HepG2 (cell line): ENCODE results near the gene NME4. TPM values are rescaled to one million over a fixed set of nuclear protein-coding genes. Genes with fewer than 3 reads are reported as not detected.
A peak's percentile ranks its signal among the peaks of the same experiment; 100 is the strongest.

Source experiments
- DRAP1 ChIP-seq: IDR thresholded peaks from 2 replicates; pipeline ENCODE4 v1.6.1; 2016; ENCODE audit warnings: missing genetic modification reagents, missing compliant biosample characterization
- ERF ChIP-seq: IDR thresholded peaks from 2 replicates; pipeline ENCODE4 v1.6.1; 2018; ENCODE audit warnings: missing biosample characterization, missing genetic modification reagents
- GABPB1 ChIP-seq: IDR thresholded peaks from 2 replicates; pipeline ENCODE4 v1.6.1; 2016; ENCODE audit warnings: mild to moderate bottlenecking, missing genetic modification reagents, moderate library complexity, missing compliant biosample characterization
- JUNB ChIP-seq: sonication (generic); formaldehyde crosslinking; IDR thresholded peaks from 2 replicates; pipeline ENCODE4 v1.8.0; 2022; ENCODE audit warnings: missing genetic modification reagents, mild to moderate bottlenecking, borderline replicate concordance
- KDM5B ChIP-seq: sonication (generic); formaldehyde crosslinking; IDR thresholded peaks from 2 replicates; pipeline ENCODE4 v1.4.0; 2020; ENCODE audit warnings: missing genetic modification reagents, mild to moderate bottlenecking, borderline replicate concordance
- MTERF4 ChIP-seq: sonication (generic); formaldehyde crosslinking; IDR thresholded peaks from 2 replicates; pipeline ENCODE4 v1.8.0; 2023; ENCODE audit warnings: mild to moderate bottlenecking, missing genetic modification reagents
- MYC ChIP-seq: sonication (generic); formaldehyde crosslinking; IDR thresholded peaks from 2 replicates; pipeline ENCODE4 v1.9.0; 2021; ENCODE audit warnings: missing genetic modification reagents, borderline replicate concordance
- SRY ChIP-seq: sonication (generic); formaldehyde crosslinking; IDR thresholded peaks from 2 replicates; pipeline ENCODE4 v1.8.0; 2022; ENCODE audit warnings: mild to moderate bottlenecking, missing genetic modification reagents
- TFE3 ChIP-seq: IDR thresholded peaks from 2 replicates; pipeline ENCODE4 v1.6.1; 2016
- U2AF1 ChIP-seq: fragments of 200-400 bp; formaldehyde crosslinking; optimal IDR thresholded peaks from 2 replicates; pipeline ENCODE3; 2017; ENCODE audit warnings: mild to moderate bottlenecking, low read depth, low read length
- ZFP82 ChIP-seq: sonication (generic); formaldehyde crosslinking; IDR thresholded peaks from 2 replicates; pipeline ENCODE4 v1.5.1; 2020; ENCODE audit warnings: mild to moderate bottlenecking, missing genetic modification reagents, borderline replicate concordance
- ZFX ChIP-seq: sonication (generic); formaldehyde crosslinking; IDR thresholded peaks from 2 replicates; pipeline ENCODE4 v1.4.0; 2020; ENCODE audit warnings: mild to moderate bottlenecking, low read depth, missing genetic modification reagents, moderate library complexity
- ZNF263 ChIP-seq: sonication (generic); formaldehyde crosslinking; IDR thresholded peaks from 2 replicates; pipeline ENCODE4 v1.4.0; 2020; ENCODE audit warnings: missing genetic modification reagents
- ZNF34 ChIP-seq: sonication (generic); formaldehyde crosslinking; IDR thresholded peaks from 2 replicates; pipeline ENCODE4 v1.4.0; 2020; ENCODE audit warnings: mild to moderate bottlenecking, missing genetic modification reagents, borderline replicate concordance
- ZNF350 ChIP-seq: sonication (generic); formaldehyde crosslinking; IDR thresholded peaks from 2 replicates; pipeline ENCODE4 v1.4.0; 2020; ENCODE audit warnings: mild to moderate bottlenecking, low read depth, missing genetic modification reagents, borderline replicate concordance
- ZNF431 ChIP-seq: sonication (generic); formaldehyde crosslinking; IDR thresholded peaks from 2 replicates; pipeline ENCODE4 v1.9.0; 2022; ENCODE audit warnings: missing genetic modification reagents, low read depth, mild to moderate bottlenecking, borderline replicate concordance
- ZNF703 ChIP-seq: sonication (generic); formaldehyde crosslinking; IDR thresholded peaks from 2 replicates; pipeline ENCODE4 v1.5.1; 2020; ENCODE audit warnings: missing genetic modification reagents, mild to moderate bottlenecking, moderate library complexity, borderline replicate concordance
- ZNF709 ChIP-seq: sonication (generic); formaldehyde crosslinking; IDR thresholded peaks from 2 replicates; pipeline ENCODE4 v1.5.0; 2020; ENCODE audit warnings: mild to moderate bottlenecking, missing genetic modification reagents
- polyA plus RNA-seq, 8 experiments: library from polyadenylated mRNA; depleted of rRNA in 3 of 8; stranded (reverse) in 7 of 8; unstranded in 1 of 8; fragments of >200 nt; fragmentation: Illumina TruSeq in 4 of 8; extraction: Trizol in 4 of 8; gene quantifications; 2 replicates each; pipeline versions ENCODE4 v1.2.1 to v1.2.3, GENCODE V29; 2011 to 2016; ENCODE audit warnings: low read depth in 4 of 8, missing spikeins in 1 of 8, mixed read lengths in 1 of 8; ENCODE audit not compliant: insufficient read depth in 1 of 8
- total RNA-seq, 5 experiments: library from RNA; depleted of rRNA; stranded (reverse); fragments of >200 nt; fragmentation: Illumina TruSeq; extraction: Trizol; gene quantifications; 2 replicates each; pipeline ENCODE4 v1.2.3, GENCODE V29; 2016; ENCODE audit warnings: low read depth in 1 of 5
- TF ChIP-seq, protein P1 (sequence below): sonication (generic); formaldehyde crosslinking; IDR thresholded peaks from 2 replicates; pipeline ENCODE4 v1.4.0; 2020; ENCODE audit warnings: mild to moderate bottlenecking, missing genetic modification reagents
- TF ChIP-seq, protein P2 (sequence below): sonication (generic); formaldehyde crosslinking; IDR thresholded peaks from 2 replicates; pipeline ENCODE4 v1.4.0; 2020; ENCODE audit warnings: missing genetic modification reagents

Gene NME4
- total and polyA plus RNA-seq, 2 of the 13 experiments (the other 11 are each of a cell fraction or from before 2014, with no cell fraction given): 121 to 263 TPM

- TF ChIP-seq, protein P1, sequence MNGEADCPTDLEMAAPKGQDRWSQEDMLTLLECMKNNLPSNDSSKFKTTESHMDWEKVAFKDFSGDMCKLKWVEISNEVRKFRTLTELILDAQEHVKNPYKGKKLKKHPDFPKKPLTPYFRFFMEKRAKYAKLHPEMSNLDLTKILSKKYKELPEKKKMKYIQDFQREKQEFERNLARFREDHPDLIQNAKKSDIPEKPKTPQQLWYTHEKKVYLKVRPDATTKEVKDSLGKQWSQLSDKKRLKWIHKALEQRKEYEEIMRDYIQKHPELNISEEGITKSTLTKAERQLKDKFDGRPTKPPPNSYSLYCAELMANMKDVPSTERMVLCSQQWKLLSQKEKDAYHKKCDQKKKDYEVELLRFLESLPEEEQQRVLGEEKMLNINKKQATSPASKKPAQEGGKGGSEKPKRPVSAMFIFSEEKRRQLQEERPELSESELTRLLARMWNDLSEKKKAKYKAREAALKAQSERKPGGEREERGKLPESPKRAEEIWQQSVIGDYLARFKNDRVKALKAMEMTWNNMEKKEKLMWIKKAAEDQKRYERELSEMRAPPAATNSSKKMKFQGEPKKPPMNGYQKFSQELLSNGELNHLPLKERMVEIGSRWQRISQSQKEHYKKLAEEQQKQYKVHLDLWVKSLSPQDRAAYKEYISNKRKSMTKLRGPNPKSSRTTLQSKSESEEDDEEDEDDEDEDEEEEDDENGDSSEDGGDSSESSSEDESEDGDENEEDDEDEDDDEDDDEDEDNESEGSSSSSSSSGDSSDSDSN (CRISPR knock-in tag): peak; percentile 33
- TF ChIP-seq ZNF34 (CRISPR knock-in tag) (no peak), JUNB (CRISPR knock-in tag) (no peak), ZNF709 (CRISPR knock-in tag) (0 out of 2 replicates have a peak, but pooled peaks have one; percentile 42), SRY (CRISPR knock-in tag) (peak; percentile 15; the same call in 1 of the 2 replicates), ERF (CRISPR knock-in tag) (peak; percentile 14; the same call in 1 of the 2 replicates), KDM5B (CRISPR knock-in tag) (peak; percentile 36; the same call in 1 of the 2 replicates), ZFX (peak; percentile 68), ZFP82 (CRISPR knock-in tag) (peak; percentile 67; the same call in 1 of the 2 replicates), U2AF1 (no peak), MYC (CRISPR knock-in tag) (0 out of 2 replicates have a peak, but pooled peaks have one; percentile 42), ZNF350 (CRISPR knock-in tag) (peak; percentile 7; the same call in 1 of the 2 replicates), TFE3 (CRISPR knock-in tag) (0 out of 2 replicates have a peak, but pooled peaks have one; percentile 1), GABPB1 (CRISPR knock-in tag) (no peak; the same call in 1 of the 2 replicates), ZNF703 (no peak), ZNF263 (CRISPR knock-in tag) (no peak), ZNF431 (CRISPR knock-in tag) (0 out of 2 replicates have a peak, but pooled peaks have one; percentile 53), MTERF4 (peak; percentile 77; the same call in 1 of the 2 replicates), DRAP1 (CRISPR knock-in tag) (no peak)
- TF ChIP-seq, protein P2, sequence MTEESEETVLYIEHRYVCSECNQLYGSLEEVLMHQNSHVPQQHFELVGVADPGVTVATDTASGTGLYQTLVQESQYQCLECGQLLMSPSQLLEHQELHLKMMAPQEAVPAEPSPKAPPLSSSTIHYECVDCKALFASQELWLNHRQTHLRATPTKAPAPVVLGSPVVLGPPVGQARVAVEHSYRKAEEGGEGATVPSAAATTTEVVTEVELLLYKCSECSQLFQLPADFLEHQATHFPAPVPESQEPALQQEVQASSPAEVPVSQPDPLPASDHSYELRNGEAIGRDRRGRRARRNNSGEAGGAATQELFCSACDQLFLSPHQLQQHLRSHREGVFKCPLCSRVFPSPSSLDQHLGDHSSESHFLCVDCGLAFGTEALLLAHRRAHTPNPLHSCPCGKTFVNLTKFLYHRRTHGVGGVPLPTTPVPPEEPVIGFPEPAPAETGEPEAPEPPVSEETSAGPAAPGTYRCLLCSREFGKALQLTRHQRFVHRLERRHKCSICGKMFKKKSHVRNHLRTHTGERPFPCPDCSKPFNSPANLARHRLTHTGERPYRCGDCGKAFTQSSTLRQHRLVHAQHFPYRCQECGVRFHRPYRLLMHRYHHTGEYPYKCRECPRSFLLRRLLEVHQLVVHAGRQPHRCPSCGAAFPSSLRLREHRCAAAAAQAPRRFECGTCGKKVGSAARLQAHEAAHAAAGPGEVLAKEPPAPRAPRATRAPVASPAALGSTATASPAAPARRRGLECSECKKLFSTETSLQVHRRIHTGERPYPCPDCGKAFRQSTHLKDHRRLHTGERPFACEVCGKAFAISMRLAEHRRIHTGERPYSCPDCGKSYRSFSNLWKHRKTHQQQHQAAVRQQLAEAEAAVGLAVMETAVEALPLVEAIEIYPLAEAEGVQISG: no peak
Observed at GRCh38 chr16:353404-354290, 43.4 kb upstream of the NME4 start (continued).
